NCI-H748 treated with DMSO at 0.1 percent for 48 hours (cell line): Measurements from ENCODE around the gene UBE3A.
"Not testable (repeated sequence)": the region's sequence is repeated elsewhere in the genome, so short reads cannot be mapped to it uniquely, and the experiment has no call there.

ENCODE experiments used
- DNase-seq: peaks from one replicate; lab custom pipeline; 2025; lab: John Stamatoyannopoulos, UW

UBE3A gene

GRCh38 chr15:25437777-25438600, 835 bp downstream of the UBE3A start:
- DNase-seq = peak; percentile 5

GRCh38 chr15:25436707-25437106, 2.1 kb downstream of the UBE3A start:
- no peak for DNase-seq

GRCh38 chr15:25435474-25436243, 3.2 kb downstream of the UBE3A start:
- no peak for DNase-seq

- DNase-seq = no peak
These were observed 5.5 kb downstream of the UBE3A start for GRCh38 chr15:25433118-25433865.

- DNase-seq = no peak
These were observed 6.8 kb downstream of the UBE3A start for GRCh38 chr15:25431836-25432561.

GRCh38 chr15:25427861-25428260, 11.0 kb downstream of the UBE3A start:
- no peak for DNase-seq

- DNase-seq = no peak
These were observed 11.8 kb downstream of the UBE3A start for GRCh38 chr15:25426896-25427610.

GRCh38 chr15:25424073-25424472, 14.8 kb downstream of the UBE3A start:
- no peak for DNase-seq

- no peak for DNase-seq
These were observed 16.8 kb downstream of the UBE3A start for GRCh38 chr15:25422021-25422420.

GRCh38 chr15:25418202-25418601, 20.6 kb downstream of the UBE3A start:
- no peak for DNase-seq

GRCh38 chr15:25417604-25418003, 21.2 kb downstream of the UBE3A start:
- no peak for DNase-seq

- no peak for DNase-seq
These were observed 22.1 kb downstream of the UBE3A start for GRCh38 chr15:25416693-25417092.

GRCh38 chr15:25415707-25416106, 23.1 kb downstream of the UBE3A start:
- DNase-seq = no peak

GRCh38 chr15:25415217-25415616, 23.6 kb downstream of the UBE3A start:
- no peak for DNase-seq

- no peak for DNase-seq
These were observed 28.2 kb downstream of the UBE3A start for GRCh38 chr15:25410649-25411048.

GRCh38 chr15:25409731-25410130, 29.1 kb downstream of the UBE3A start:
- not testable (repeated sequence) for DNase-seq

- DNase-seq = no peak
These were observed 29.9 kb downstream of the UBE3A start for GRCh38 chr15:25408929-25409328.

- DNase-seq = no peak
These were observed 30.4 kb downstream of the UBE3A start for GRCh38 chr15:25408428-25408827.

GRCh38 chr15:25407950-25408349, 30.9 kb downstream of the UBE3A start:
- no peak for DNase-seq

- DNase-seq = no peak
These were observed 32.0 kb downstream of the UBE3A start for GRCh38 chr15:25406846-25407245.

- no peak for DNase-seq
These were observed 32.6 kb downstream of the UBE3A start for GRCh38 chr15:25406261-25406660.
